Neutrophil (primary cell): ENCODE measurements around the gene LRRC75A.
A peak's percentile ranks its signal among the peaks of the same experiment; 100 is the strongest.

ENCODE experiments used
- H3K27ac ChIP-seq: fragments of 200-600 bp; sonication (generic); 2 replicates; pipeline ENCODE4 v1.5.1; 2016; ENCODE audit warnings: mild to moderate bottlenecking, moderate library complexity
- H3K27me3 ChIP-seq: fragments of 200-600 bp; sonication (generic); 2 replicates; pipeline ENCODE4 v1.6.0; 2016; ENCODE audit warnings: mild to moderate bottlenecking
- H3K36me3 ChIP-seq: fragments of 200-600 bp; sonication (generic); 2 replicates; pipeline ENCODE4 v1.5.1; 2017
- H3K4me1 ChIP-seq, 2 experiments: fragments of 200-600 bp in 1 of 2; sonication (generic) in 1 of 2; 1 replicate in 1 of 2; 2 replicates in 1 of 2; pipeline versions ENCODE4 v1.5.1 to v1.6.1; 2013 to 2016; ENCODE audit warnings: low read depth in 1 of 2, low read length in 1 of 2, mild to moderate bottlenecking in 1 of 2, moderate library complexity in 1 of 2; ENCODE audit not compliant: control insufficient read depth in 1 of 2, insufficient read depth in 1 of 2
- H3K4me3 ChIP-seq, 2 experiments: fragments of 200-600 bp in 1 of 2; sonication (generic) in 1 of 2; 1 replicate in 1 of 2; 2 replicates in 1 of 2; pipeline ENCODE4 v1.5.1; 2013 to 2016; ENCODE audit warnings: low read depth in 1 of 2, low read length in 1 of 2, mild to moderate bottlenecking in 1 of 2, moderate library complexity in 1 of 2
- H3K9me3 ChIP-seq: fragments of 200-600 bp; sonication (generic); 2 replicates; pipeline ENCODE4 v1.5.1; 2016
- CTCF ChIP-seq: fragments of 200-600 bp; sonication (generic); IDR thresholded peaks from 2 replicates; pipeline ENCODE4 v1.5.1; 2016; ENCODE audit warnings: antibody characterized with exemption

Gene LRRC75A

GRCh38 chr17:16513873-16514272 lies 21.9 kb upstream of the LRRC75A start:
- H3K27me3 ChIP-seq: no peaks in the 10 kb centered on the region
- H3K4me1 ChIP-seq: peaks cover 68 to 77% of the 10 kb centered on the region in 2 experiments
- TF ChIP-seq CTCF: no peak
- no peaks in the 10 kb centered on the region for H3K36me3 ChIP-seq
- H3K9me3 ChIP-seq: no peaks in the 10 kb centered on the region
- peak overlapping the region; percentile 19 to 44 for H3K4me3 ChIP-seq
- H3K27ac ChIP-seq: peak overlapping the region; percentile 83

GRCh38 chr17:16512011-16512410 lies 20.0 kb upstream of the LRRC75A start:
- no peaks in the 10 kb centered on the region for H3K27me3 ChIP-seq
- H3K36me3 ChIP-seq: no peaks in the 10 kb centered on the region
- H3K4me3 ChIP-seq: peak overlapping the region; percentile 23 to 44
- peak overlapping the region; percentile 83 for H3K27ac ChIP-seq
- H3K9me3 ChIP-seq: no peaks in the 10 kb centered on the region
- peaks cover 72 to 77% of the 10 kb centered on the region in 2 experiments for H3K4me1 ChIP-seq
- no peak for TF ChIP-seq CTCF

- Histone ChIP-seq H3K9me3 (no peaks in the 10 kb centered on the region), H3K27ac (peak overlapping the region; percentile 83), H3K4me1 (peaks cover 72 to 77% of the 10 kb centered on the region in 2 experiments), H3K4me3 (peak overlapping the region; percentile 7 to 44), H3K36me3 (no peaks in the 10 kb centered on the region), H3K27me3 (no peaks in the 10 kb centered on the region)
- TF ChIP-seq CTCF: no peak
Observed at GRCh38 chr17:16511593-16511992, 19.6 kb upstream of the LRRC75A start.

GRCh38 chr17:16507918-16508533 lies 16.0 kb upstream of the LRRC75A start:
- Histone ChIP-seq H3K9me3 (no peaks in the 10 kb centered on the region), H3K4me3 (no peak overlapping the region), H3K27ac (no peak overlapping the region), H3K4me1 (peaks cover 48 to 50% of the 10 kb centered on the region in 2 experiments), H3K27me3 (no peaks in the 10 kb centered on the region), H3K36me3 (no peaks in the 10 kb centered on the region)
- no peak for TF ChIP-seq CTCF

- Histone ChIP-seq H3K27me3 (no peaks in the 10 kb centered on the region), H3K27ac (no peak overlapping the region), H3K4me3 (no peak overlapping the region), H3K9me3 (no peaks in the 10 kb centered on the region), H3K36me3 (no peaks in the 10 kb centered on the region), H3K4me1 (peaks cover 29 to 32% of the 10 kb centered on the region in 2 experiments)
- no peak for TF ChIP-seq CTCF
Observed at GRCh38 chr17:16506188-16506587, 14.2 kb upstream of the LRRC75A start.
